Dedifferentiated amniotic fluid mesenchymal stem cell (primary cell): ENCODE data around the gene MPDZ.

Experiments used
- DNase-seq: peaks from one replicate; pipeline ENCODE4 v3.0.0-alpha.2; 2016; ENCODE audit errors: extremely low spot score

MPDZ gene

GRCh38 chr9:13140843-13141592, 138.5 kb downstream of the MPDZ start:
- no peak for DNase-seq

DNA sequence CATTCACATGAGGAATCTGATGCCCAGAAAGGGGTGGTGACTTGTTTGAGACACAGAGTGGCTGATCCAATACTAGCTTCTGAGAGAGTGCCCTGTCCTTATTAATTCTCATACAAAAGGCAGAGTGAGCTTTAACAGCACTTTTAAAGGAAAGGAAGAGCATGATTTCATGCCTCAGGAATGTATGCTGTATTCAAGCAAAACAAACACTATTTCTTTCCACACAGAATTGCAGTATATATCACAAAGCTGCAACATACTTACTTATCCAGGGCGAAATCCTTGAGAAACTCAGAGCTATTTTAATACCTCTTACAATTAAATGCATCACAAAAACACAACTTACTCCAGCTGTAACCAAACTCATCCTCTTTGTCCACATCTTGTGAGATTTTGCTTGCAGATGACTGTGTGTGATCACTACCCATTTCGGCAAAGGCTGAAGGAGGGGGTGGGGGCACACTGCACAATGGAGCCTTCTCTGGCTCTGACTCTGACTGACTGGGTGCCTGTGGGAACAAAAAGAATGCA, 139.8 kb downstream of the MPDZ start:
- peak; percentile 85 for DNase-seq

DNA sequence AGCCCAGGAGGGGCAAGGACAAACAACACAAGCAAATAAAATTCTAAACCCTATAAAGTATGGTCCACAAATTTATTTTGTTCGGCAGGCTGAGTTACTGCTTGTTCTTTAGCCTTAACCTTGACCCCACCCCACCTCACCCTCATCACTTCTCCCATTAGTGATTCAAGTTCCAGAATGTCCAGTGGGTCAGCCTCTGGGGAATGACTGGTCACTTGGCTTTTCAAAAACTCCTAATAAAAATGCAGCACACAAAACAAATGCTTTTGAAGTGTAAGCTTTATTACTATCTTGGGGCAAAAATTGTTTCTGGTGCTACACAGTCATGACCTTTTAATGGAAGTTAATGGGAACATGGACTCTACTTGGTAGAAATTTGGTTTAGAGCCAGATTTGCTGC, 142.1 kb downstream of the MPDZ start:
- DNase-seq: no peak

DNA sequence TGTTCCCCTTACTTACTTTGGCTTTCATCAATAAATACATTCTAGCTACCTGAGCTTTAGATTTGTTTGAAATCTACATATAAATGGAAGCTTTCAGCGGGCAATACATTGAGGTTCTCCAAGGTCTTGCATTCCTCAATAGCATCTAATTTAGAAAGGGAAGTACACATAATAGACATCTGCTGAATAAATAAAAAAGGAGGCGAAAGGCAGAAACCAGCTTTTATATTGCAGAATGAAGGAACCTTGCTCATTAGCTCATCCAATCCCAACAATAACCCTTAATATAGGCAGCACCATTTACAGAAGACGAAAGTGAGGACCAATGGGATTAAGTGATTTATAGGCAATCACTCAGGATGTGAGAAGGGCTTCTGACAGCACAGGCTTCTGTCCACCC, 147.5 kb downstream of the MPDZ start:
- DNase-seq: no peak

- DNase-seq: no peak
Measured at GRCh38 chr9:13131416-13131815, 148.1 kb downstream of the MPDZ start.

DNA sequence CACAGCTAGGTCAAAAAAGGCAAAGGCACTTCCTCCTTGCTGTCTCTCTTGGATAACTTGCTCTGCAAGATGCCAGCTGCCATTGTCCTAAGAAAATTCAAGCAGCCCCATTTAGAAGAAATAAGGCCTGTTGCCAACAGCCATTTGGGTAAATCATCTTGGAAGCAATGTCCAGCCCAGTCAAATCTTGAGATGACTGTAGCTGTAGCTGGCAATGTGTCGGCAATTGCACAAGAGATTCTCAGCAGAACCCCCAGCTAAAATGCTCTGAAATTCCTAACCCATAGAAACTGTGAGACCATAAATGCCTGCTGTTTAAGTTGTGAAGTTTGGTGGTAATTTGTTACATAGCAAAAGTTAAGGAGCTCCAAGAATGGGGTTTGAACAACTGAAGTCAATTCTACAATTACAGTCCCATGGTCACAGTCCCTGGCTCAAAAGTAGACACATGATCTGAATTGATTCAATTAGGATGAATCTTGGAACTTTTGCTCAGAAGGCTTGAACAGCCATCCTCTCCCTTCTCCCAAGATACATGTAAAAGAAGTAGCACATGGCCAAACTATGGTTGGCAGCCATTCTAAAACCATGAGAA, 151.1 kb downstream of the MPDZ start:
- no peak for DNase-seq

DNA sequence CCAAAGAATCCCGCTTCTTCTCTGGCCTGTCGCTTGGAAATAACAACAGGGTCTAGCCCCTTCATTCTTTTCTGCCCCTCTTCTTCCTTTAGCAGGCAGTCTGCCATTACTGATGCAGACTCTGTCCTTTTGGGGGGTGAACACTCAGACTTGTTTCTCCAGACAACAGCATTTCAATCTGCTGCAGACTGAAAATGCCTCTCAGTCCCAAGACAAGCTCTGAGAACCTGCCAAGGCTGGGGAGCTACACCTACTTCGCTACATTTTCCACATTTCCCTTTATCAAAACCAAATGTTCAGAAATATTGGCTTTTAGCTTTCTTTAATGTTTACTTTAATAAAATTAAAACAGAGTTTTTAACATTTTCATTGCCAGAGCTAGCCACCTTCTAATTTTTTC, 152.4 kb downstream of the MPDZ start:
- no peak for DNase-seq

DNA sequence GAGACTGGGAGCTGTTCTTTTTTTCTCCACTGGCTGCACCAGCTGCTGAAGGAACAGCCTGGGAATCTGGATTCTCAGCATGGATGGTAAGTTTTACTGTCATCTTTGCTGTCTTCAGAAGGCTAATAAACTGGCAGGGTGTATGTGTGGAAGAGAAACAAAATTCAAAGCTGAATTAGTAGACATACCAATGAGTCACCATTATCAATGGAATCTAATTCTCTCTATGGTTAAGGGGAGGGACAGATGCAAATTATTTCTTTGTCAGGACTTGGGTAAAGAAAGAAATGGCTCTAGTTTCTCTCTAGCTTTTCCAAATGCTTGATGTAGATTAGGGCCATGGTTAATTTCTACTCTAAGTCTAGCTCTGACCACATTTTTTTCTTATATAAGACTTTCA, 154.2 kb downstream of the MPDZ start:
- no peak for DNase-seq

DNA sequence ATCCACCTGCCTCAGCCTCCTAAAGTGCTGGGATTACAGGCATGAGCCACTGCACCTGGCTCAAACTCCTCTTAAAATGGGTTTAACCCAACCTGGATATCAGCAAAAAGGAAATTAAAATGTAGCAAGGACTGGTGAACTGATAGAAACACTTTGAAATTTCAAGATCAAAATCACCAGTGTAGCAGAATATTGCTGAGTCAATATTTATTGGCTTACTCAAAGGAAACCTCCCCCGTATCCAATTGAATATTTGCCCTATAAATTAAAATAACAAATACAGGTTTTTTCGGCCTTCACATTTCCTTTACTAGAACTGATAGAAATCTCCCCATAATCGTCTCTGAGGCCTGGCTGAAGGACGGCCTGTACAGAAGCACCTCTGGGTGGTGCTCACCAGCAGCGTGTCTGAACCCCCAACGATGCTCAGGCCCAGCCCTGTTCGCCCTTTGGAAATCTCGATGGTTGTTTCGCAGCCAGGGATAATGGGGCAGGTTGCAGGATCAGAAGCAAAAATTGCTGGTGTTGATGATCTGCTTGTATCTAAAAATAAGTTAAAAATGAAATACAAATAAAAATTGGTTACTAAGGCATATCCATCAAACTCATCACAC, 156.6 kb downstream of the MPDZ start:
- no peak for DNase-seq

GRCh38 chr9:13118313-13118712, 161.2 kb downstream of the MPDZ start:
- DNase-seq: no peak

DNA sequence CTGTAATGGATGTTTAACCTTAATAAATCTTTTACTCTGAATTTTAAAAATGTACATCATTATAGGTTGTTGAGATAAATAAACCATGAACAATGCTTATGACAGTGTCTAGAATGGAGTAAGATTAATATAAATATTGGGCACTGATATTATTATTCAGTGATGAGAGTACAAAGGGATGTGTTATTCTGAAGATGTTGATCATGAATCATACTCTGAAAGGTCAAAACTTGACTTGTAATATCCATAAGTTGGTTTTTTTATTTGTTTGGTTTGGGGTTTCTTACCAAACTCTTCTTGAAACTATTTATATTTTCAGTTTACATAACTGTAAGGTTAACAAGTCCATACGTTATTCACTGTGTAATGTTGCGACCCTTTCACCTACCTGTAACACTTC, 163.2 kb downstream of the MPDZ start:
- no peak for DNase-seq

- DNase-seq: no peak
Measured at GRCh38 chr9:13113751-13114150, 165.7 kb downstream of the MPDZ start.

DNA sequence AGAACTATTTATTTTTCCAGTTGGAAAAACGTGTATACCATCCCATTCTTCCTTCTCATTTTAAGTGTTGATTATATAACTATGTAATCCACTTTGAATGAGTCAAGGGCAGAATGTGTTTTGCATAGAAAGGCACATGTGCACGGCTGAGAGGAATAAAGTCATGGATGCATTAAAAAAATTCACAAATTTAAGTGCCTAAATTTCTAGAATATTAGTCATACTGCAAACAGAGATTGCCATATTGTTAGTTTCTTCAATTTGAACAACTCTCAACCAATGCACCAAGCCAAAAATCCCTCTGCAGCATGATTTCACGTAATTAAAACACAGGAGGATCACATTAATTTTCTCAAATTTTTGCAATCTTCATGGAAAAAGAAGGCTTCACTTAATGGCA, 166.3 kb downstream of the MPDZ start:
- peak; percentile 52 for DNase-seq

GRCh38 chr9:13111778-13112177, 167.7 kb downstream of the MPDZ start:
- no peak for DNase-seq

DNA sequence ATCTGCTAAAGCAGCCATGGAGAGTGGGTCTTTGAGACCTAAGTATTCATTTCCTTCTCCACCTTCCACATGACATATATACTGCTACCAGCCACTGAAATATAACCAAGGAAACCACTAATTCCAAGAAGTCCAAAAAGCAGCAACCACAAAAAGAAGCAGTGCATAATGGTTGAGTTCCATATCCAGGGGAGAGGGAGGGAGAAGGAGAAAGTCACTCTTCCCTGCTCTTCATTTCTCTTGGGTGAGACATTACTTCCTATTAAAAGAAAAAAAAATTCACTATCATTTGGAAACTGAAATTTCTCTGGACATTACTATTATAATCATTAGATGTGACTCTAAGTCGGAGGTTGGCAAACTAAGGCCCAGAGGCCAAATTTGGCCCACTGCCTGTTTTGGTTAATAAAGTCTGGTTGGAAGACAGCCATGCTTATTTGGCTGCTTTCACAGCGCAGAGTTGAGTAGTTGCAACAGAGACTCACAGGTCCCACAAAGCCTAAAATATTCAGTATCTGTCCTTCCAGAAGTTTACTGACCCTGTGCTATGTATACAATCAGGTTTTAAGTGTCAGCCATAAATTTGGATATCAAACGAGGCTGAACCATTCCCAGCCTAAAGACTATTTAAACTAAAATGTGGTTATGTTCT, 168.6 kb downstream of the MPDZ start:
- DNase-seq: no peak

DNA sequence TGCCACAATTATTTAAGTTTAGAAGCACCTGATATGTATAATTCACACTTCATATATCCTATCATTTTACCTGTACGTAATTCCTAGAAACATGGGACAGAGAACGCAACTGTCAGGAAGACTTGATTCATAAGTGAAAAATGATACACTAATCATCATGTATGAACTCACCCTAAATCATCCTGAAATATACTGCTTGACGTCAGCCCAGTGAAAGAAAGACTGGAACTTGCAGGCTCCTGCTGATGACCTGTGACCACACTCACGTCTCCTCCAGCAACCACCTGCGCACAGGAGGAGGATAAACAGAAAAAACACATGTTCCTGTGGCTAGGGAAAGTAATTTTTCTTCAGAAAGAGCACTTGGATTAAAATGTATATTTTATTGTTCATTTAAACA, 169.7 kb downstream of the MPDZ start:
- no peak for DNase-seq

- no peak for DNase-seq
Measured at GRCh38 chr9:13107008-13107407, 172.5 kb downstream of the MPDZ start.

- no peak for DNase-seq
Measured at GRCh38 chr9:13100914-13101572, 178.4 kb downstream of the MPDZ start.

- DNase-seq: no peak
Measured at GRCh38 chr9:13095056-13095455, 184.4 kb downstream of the MPDZ start.

DNA sequence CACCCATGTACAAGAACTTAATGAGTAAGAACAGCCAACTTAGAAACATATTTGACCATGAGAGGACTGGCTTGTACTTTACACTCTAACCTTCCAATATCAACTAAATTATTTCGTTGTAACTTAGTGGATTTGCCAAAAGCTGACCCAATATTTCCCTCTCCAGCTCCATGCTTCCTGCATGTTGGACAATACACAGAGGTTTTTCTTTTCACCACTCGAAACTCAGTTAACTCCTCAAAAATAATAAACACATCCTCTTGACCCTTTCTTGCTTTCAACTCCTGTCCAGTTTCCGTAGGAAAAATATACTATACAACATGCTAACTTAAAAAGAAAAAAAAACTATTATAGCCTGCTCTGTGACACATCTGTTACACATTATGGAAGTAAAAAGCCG, 188.9 kb downstream of the MPDZ start:
- DNase-seq: no peak

DNA sequence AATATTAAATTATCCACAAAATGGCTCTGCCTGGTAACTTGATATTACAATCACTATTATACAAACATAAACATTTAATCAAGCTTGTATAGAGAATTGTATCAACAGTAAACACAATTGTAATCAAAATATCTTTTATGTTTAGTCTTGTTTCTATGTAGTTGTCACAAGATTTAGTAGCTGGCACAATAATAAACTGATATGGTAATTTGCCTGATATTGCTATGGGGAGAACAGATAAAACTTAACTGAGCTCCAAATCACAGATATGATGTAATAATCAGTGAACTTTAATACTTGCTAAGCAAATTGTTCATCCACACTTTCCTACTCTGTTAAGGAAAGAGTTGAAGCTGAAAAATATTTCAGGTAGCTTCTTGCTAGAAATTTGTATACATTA, 189.8 kb downstream of the MPDZ start:
- DNase-seq: no peak
